Adrenal gland (tissue), 5 donors: ENCODE measurements around the gene CACNA1B.

Source experiments
- POLR2A ChIP-seq, 2 donors: fragments of 450-650 bp; IDR thresholded peaks; one replicate each; pipeline ENCODE4 v1.6.1; 2017; ENCODE audit warnings: antibody characterized with exemption in 2 of 2, mild to moderate bottlenecking in 2 of 2, moderate library complexity in 1 of 2
- TF ChIP-seq, protein P1 (sequence below), 6 experiments: fragments of 450-650 bp in 4 of 6; fragments of 200-600 bp in 2 of 6; sonication (generic) in 1 of 6; IDR thresholded peaks; 1 replicate in 5 of 6; 2 replicates in 1 of 6; pipeline versions ENCODE4 v1.5.1 to v1.8.0; 2016 to 2021; ENCODE audit warnings: antibody characterized with exemption in 6 of 6, mild to moderate bottlenecking in 2 of 6, moderate library complexity in 1 of 6
- donor health status: DM: no; HTN: no; CAD: no.

DNA sequence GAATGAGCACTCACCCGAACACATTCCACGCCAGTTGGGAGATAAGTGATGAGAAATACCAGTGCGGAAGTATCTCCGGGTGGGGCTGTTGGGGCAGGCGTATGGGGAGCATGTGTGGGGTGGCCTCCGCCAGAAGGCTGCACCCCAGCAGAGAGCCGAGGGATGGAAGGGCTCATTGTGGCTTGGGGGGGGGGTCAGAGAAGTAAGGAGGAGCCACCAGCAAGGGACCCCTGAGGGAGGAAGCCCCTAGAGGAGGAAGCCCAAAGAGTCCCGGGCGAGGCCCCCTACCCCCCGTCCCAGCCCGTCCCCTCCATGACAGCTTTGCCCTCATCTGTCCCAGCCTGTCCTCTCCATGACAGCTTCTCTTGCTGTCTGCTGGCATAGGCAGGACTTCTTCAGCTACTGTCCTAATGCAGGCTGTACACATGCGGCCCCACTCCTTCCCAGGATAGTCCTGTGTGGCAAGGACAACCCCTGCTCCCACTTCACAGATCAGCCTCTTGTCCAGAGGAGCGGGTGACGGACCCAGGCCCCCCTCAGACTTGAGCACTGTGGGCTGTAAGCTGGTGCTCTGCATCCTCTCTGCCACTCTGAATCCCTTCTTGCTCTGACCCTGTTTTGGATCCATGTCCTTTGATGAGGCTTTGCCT is 239.6 kb downstream of the CACNA1B start:
- TF ChIP-seq, protein P1, sequence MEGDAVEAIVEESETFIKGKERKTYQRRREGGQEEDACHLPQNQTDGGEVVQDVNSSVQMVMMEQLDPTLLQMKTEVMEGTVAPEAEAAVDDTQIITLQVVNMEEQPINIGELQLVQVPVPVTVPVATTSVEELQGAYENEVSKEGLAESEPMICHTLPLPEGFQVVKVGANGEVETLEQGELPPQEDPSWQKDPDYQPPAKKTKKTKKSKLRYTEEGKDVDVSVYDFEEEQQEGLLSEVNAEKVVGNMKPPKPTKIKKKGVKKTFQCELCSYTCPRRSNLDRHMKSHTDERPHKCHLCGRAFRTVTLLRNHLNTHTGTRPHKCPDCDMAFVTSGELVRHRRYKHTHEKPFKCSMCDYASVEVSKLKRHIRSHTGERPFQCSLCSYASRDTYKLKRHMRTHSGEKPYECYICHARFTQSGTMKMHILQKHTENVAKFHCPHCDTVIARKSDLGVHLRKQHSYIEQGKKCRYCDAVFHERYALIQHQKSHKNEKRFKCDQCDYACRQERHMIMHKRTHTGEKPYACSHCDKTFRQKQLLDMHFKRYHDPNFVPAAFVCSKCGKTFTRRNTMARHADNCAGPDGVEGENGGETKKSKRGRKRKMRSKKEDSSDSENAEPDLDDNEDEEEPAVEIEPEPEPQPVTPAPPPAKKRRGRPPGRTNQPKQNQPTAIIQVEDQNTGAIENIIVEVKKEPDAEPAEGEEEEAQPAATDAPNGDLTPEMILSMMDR (IDR thresholded peaks at IDR 0.05), result no peak
- TF ChIP-seq POLR2A (IDR thresholded peaks at IDR 0.05), result no peak
